H9 (cell line): ENCODE results near the gene RYR1. TPM values are rescaled to one million over a fixed set of nuclear protein-coding genes. Genes with fewer than 3 reads are reported as not detected.

Source experiments
- DNase-seq: peaks from one replicate; pipeline ENCODE4 v3.0.0-alpha.2; 2017
- H2AFZ ChIP-seq: one replicate; pipeline ENCODE4 v1.6.1; 2013; ENCODE audit warnings: mild to moderate bottlenecking, low read length, control low read depth, moderate library complexity
- H2AK5ac ChIP-seq: 2 replicates; pipeline ENCODE4 v1.6.1; 2013; ENCODE audit warnings: low read length, control low read depth, mixed read lengths; ENCODE audit not compliant: insufficient read length
- H2BK120ac ChIP-seq: one replicate; pipeline ENCODE4 v1.6.1; 2013; ENCODE audit warnings: low read depth, mild to moderate bottlenecking, low read length, control low read depth, inconsistent platforms; ENCODE audit not compliant: poor library complexity, severe bottlenecking
- H2BK12ac ChIP-seq: 2 replicates; pipeline ENCODE4 v1.6.1; 2013; ENCODE audit warnings: low read length, control low read depth, mixed read lengths, low read depth; ENCODE audit not compliant: insufficient read length
- H2BK15ac ChIP-seq: 2 replicates; pipeline ENCODE4 v1.6.1; 2013; ENCODE audit warnings: low read depth, low read length, control low read depth
- H2BK20ac ChIP-seq: one replicate; pipeline ENCODE4 v1.6.1; 2013; ENCODE audit warnings: low read depth, mild to moderate bottlenecking, low read length, control low read depth, inconsistent platforms; ENCODE audit not compliant: poor library complexity, severe bottlenecking
- H2BK5ac ChIP-seq: 2 replicates; pipeline ENCODE4 v1.6.1; 2013; ENCODE audit warnings: low read length, control low read depth, mixed read lengths; ENCODE audit not compliant: insufficient read length
- H3K14ac ChIP-seq: 2 replicates; pipeline ENCODE4 v1.6.1; 2013; ENCODE audit warnings: low read length, control low read depth; ENCODE audit not compliant: insufficient read depth
- H3K18ac ChIP-seq: 2 replicates; pipeline ENCODE4 v1.6.1; 2013; ENCODE audit warnings: low read depth, mild to moderate bottlenecking, mixed read lengths, low read length, control low read depth; ENCODE audit not compliant: insufficient read length
- H3K23ac ChIP-seq: 2 replicates; pipeline ENCODE4 v1.6.1; 2013; ENCODE audit warnings: low read length, control low read depth, mixed read lengths, low read depth; ENCODE audit not compliant: insufficient read length
- H3K23me2 ChIP-seq: 2 replicates; pipeline ENCODE4 v1.6.1; 2013; ENCODE audit warnings: low read depth, mild to moderate bottlenecking, mixed read lengths, low read length, control low read depth; ENCODE audit not compliant: insufficient read length, poor library complexity, severe bottlenecking
- H3K27ac ChIP-seq: 2 replicates; pipeline ENCODE4 v1.5.1; 2013; ENCODE audit warnings: low read length, control low read depth, mixed read lengths, low read depth; ENCODE audit not compliant: insufficient read length
- H3K27me3 ChIP-seq: 2 replicates; pipeline ENCODE4 v1.6.1; 2013; ENCODE audit warnings: low read length, control low read depth, inconsistent platforms; ENCODE audit not compliant: insufficient read depth
- H3K4ac ChIP-seq: 2 replicates; pipeline ENCODE4 v1.6.1; 2013; ENCODE audit warnings: low read depth, mild to moderate bottlenecking, control low read depth, inconsistent platforms, low read length, moderate library complexity
- H3K4me1 ChIP-seq: 2 replicates; pipeline ENCODE4 v1.6.1; 2013; ENCODE audit warnings: low read length, control low read depth, inconsistent platforms; ENCODE audit not compliant: insufficient read depth
- H3K4me2 ChIP-seq: 2 replicates; pipeline ENCODE4 v1.6.1; 2013; ENCODE audit warnings: low read length, control low read depth, mixed read lengths; ENCODE audit not compliant: insufficient read length, insufficient read depth
- H3K56ac ChIP-seq: 2 replicates; pipeline ENCODE4 v1.6.1; 2013; ENCODE audit warnings: low read depth, mild to moderate bottlenecking, mixed read lengths, low read length, control low read depth; ENCODE audit not compliant: insufficient read length
- H3K79me1 ChIP-seq: 2 replicates; pipeline ENCODE4 v1.6.1; 2013; ENCODE audit warnings: low read depth, mild to moderate bottlenecking, moderate library complexity, low read length, control low read depth, inconsistent platforms; ENCODE audit not compliant: insufficient read depth, poor library complexity, severe bottlenecking
- H3K79me2 ChIP-seq: 2 replicates; pipeline ENCODE4 v1.6.1; 2013; ENCODE audit warnings: low read length, control low read depth, inconsistent platforms; ENCODE audit not compliant: insufficient read depth
- H3K9ac ChIP-seq: 2 replicates; pipeline ENCODE4 v1.6.1; 2013; ENCODE audit warnings: low read length, control low read depth, mixed read lengths; ENCODE audit not compliant: insufficient read length; ENCODE audit errors: extremely low read depth
- H3K9me3 ChIP-seq: one replicate; pipeline ENCODE4 v1.6.1; 2013; ENCODE audit warnings: low read depth, low read length, inconsistent platforms; ENCODE audit not compliant: control insufficient read depth
- H3T11ph ChIP-seq: one replicate; pipeline ENCODE4 v1.6.1; 2013; ENCODE audit warnings: mild to moderate bottlenecking, low read length, control low read depth, inconsistent platforms
- H4K20me1 ChIP-seq: one replicate; pipeline ENCODE4 v1.6.1; 2013; ENCODE audit not compliant: control insufficient read depth, insufficient read length, insufficient read depth
- H4K5ac ChIP-seq: 2 replicates; pipeline ENCODE4 v1.6.1; 2013; ENCODE audit warnings: low read depth, mild to moderate bottlenecking, mixed read lengths, low read length, control low read depth; ENCODE audit not compliant: insufficient read length
- H4K8ac ChIP-seq: replicated peaks from 2 replicates; pipeline ENCODE4 v1.6.1; 2013; ENCODE audit warnings: low read length, control low read depth, mixed read lengths, low read depth; ENCODE audit not compliant: insufficient read length
- H4K91ac ChIP-seq: 2 replicates; pipeline ENCODE4 v1.6.1; 2013; ENCODE audit warnings: low read depth, mild to moderate bottlenecking, moderate library complexity, mixed read lengths, low read length, control low read depth; ENCODE audit not compliant: insufficient read length
- H3K27ac Mint-ChIP-seq, 3 experiments: 2 replicates in 2 of 3; 3 replicates in 1 of 3; pipeline ENCODE4 v1.8.0; 2020 to 2021; ENCODE audit warnings: mixed read lengths in 3 of 3, mild to moderate bottlenecking in 1 of 3, moderate library complexity in 1 of 3
- H3K27me3 Mint-ChIP-seq: 2 replicates; pipeline ENCODE4 v1.8.0; 2021; ENCODE audit warnings: low read depth, mild to moderate bottlenecking, moderate library complexity, mixed read lengths
- H3K36me3 Mint-ChIP-seq, 3 experiments: 2 replicates in 2 of 3; 3 replicates in 1 of 3; pipeline ENCODE4 v1.8.0; 2020 to 2021; ENCODE audit warnings: low read depth in 3 of 3, mixed read lengths in 3 of 3; ENCODE audit not compliant: insufficient read depth in 1 of 3
- H3K4me1 Mint-ChIP-seq, 2 experiments: 2 replicates each; pipeline ENCODE4 v1.8.0; 2020; ENCODE audit warnings: mixed read lengths in 2 of 2
- H3K4me3 Mint-ChIP-seq, 2 experiments: 2 replicates in 1 of 2; 3 replicates in 1 of 2; pipeline ENCODE4 v1.8.0; 2020 to 2021; ENCODE audit warnings: mild to moderate bottlenecking in 2 of 2, mixed read lengths in 2 of 2, moderate library complexity in 1 of 2
- H3K9me3 Mint-ChIP-seq, 2 experiments: 2 replicates in 1 of 2; 3 replicates in 1 of 2; pipeline ENCODE4 v1.8.0; 2020; ENCODE audit warnings: mild to moderate bottlenecking in 2 of 2, mixed read lengths in 2 of 2, moderate library complexity in 1 of 2
- CTCF ChIP-seq: fragments of 200-600 bp; sonication (generic); conservative IDR thresholded peaks from 3 replicates; pipeline ENCODE4 v1.8.0; 2021; ENCODE audit warnings: antibody characterized with exemption, mild to moderate bottlenecking
- WGBS: extraction: QIAGEN DNeasy Blood & Tissue Kit; methylation state at CpG from one replicate; pipeline ENCODE4 v1.1.7; 2013; ENCODE audit warnings: missing lambda C conversion rate, low lambda C conversion rate, mixed read lengths; ENCODE audit not compliant: insufficient read length; ENCODE audit errors: extremely low coverage; 5-methylcytosine and 5-hydroxymethylcytosine counted together
- total RNA-seq: library from RNA; stranded (reverse); gene quantifications from 2 replicates; pipeline ENCODE4 v1.2.1, GENCODE V29; 2021

Gene RYR1
- total RNA-seq, 1 experiment from 2014 or later, result 8.9 TPM

- TF ChIP-seq CTCF, result no peak
- Histone ChIP-seq H3K9me3 (peaks cover 16% of the 10 kb centered on the region), H4K91ac (no peak overlapping the region), H3K4me1 (no peaks in the 10 kb centered on the region), H3K56ac (no peak overlapping the region), H2AK5ac (no peak overlapping the region), H2BK20ac (no peak overlapping the region), H3K27ac (no peak overlapping the region), H2BK15ac (no peak overlapping the region), H4K8ac (no peak overlapping the region), H3K23ac (no peak overlapping the region), H3K79me1 (no peaks in the 10 kb centered on the region), H2BK12ac (no peak overlapping the region), H3K79me2 (no peaks in the 10 kb centered on the region), H4K5ac (no peak overlapping the region), H3T11ph (no peak overlapping the region), H3K4me2 (no peak overlapping the region), H2BK5ac (no peak overlapping the region), H3K14ac (no peak overlapping the region), H4K20me1 (no peaks in the 10 kb centered on the region), H3K27me3 (no peaks in the 10 kb centered on the region; the same call in 1 of the 2 replicates), H2AFZ (no peak overlapping the region), H3K18ac (no peak overlapping the region), H3K23me2 (no peaks in the 10 kb centered on the region), H3K4ac (no peak overlapping the region), H3K9ac (no peak overlapping the region), H2BK120ac (no peak overlapping the region)
- peaks cover 36 to 52% (median 49%) of the 10 kb centered on the region in 3 experiments for H3K36me3 Mint-ChIP-seq
- WGBS, result no CpG with 5 or more reads among the region's 23 CpGs
- H3K4me3 Mint-ChIP-seq, result no peak overlapping the region; a peak in 1 of 5 replicates
- H3K27me3 Mint-ChIP-seq, result no peaks in the 10 kb centered on the region; the same call in 1 of the 2 replicates
- H3K27ac Mint-ChIP-seq, result no peak overlapping the region; a peak in 1 of 7 replicates
- no peak for DNase-seq
- H3K4me1 Mint-ChIP-seq, result no peaks in the 10 kb centered on the region
- peaks cover 20 to 27% of the 10 kb centered on the region in 2 experiments for H3K9me3 Mint-ChIP-seq
Measured at GRCh38 chr19:38537071-38537936, 103.8 kb downstream of the RYR1 start.
